CD14-positive monocyte (primary cell): ENCODE measurements around the gene SCAP. TPM values are rescaled to one million over a fixed set of nuclear protein-coding genes. Genes with fewer than 3 reads are reported as not detected.
"Not testable (repeated sequence)": the region's sequence is repeated elsewhere in the genome, so short reads cannot be mapped to it uniquely, and the experiment has no call there.

Source experiments
- DNase-seq, 3 donors: peaks; one replicate each; pipeline ENCODE4 v3.0.0-alpha.2; 2011 to 2022
- H2AFZ ChIP-seq: 2 replicates; pipeline ENCODE4 v1.6.0; 2012; ENCODE audit warnings: mild to moderate bottlenecking, low read depth, low read length, inconsistent platforms; ENCODE audit not compliant: insufficient read depth, poor library complexity, severe bottlenecking
- H3K27ac ChIP-seq, 2 donors: 1 replicate in 1 of 2; 2 replicates in 1 of 2; pipeline ENCODE4 v1.5.1; 2012 to 2013; ENCODE audit warnings: low read length in 2 of 2, control low read depth in 1 of 2, inconsistent platforms in 1 of 2, low read depth in 1 of 2, mild to moderate bottlenecking in 1 of 2
- H3K27me3 ChIP-seq, 2 donors: one replicate each; pipeline versions ENCODE4 v1.6.0 to v1.6.1; 2011 to 2013; ENCODE audit warnings: low read length in 2 of 2; ENCODE audit not compliant: control insufficient read depth in 2 of 2, insufficient read depth in 2 of 2
- H3K36me3 ChIP-seq, 2 donors: replicated peaks in 1 of 2; 1 replicate in 1 of 2; 2 replicates in 1 of 2; pipeline versions ENCODE4 v1.5.1 to v1.6.1; 2012 to 2013; ENCODE audit warnings: low read length in 2 of 2, control low read depth in 1 of 2, inconsistent platforms in 1 of 2, mild to moderate bottlenecking in 1 of 2; ENCODE audit not compliant: insufficient read depth in 2 of 2, control insufficient read depth in 1 of 2
- H3K4me1 ChIP-seq, 2 donors: 1 replicate in 1 of 2; 2 replicates in 1 of 2; pipeline versions ENCODE4 v1.5.1 to v1.6.1; 2012 to 2013; ENCODE audit warnings: low read length in 2 of 2, control low read depth in 1 of 2, inconsistent platforms in 1 of 2, mild to moderate bottlenecking in 1 of 2, moderate library complexity in 1 of 2; ENCODE audit not compliant: insufficient read depth in 2 of 2, control insufficient read depth in 1 of 2
- H3K4me2 ChIP-seq: replicated peaks from 2 replicates; pipeline ENCODE3; 2012; ENCODE audit warnings: low read length, moderate library complexity, mild to moderate bottlenecking; ENCODE audit not compliant: poor library complexity, severe bottlenecking; ENCODE audit errors: extremely low read depth
- H3K4me3 ChIP-seq, 3 experiments: fragments of 200-600 bp in 1 of 3; sonication (generic) in 1 of 3; replicated peaks in 1 of 3; 1 replicate in 2 of 3; 2 replicates in 1 of 3; pipeline ENCODE4 v1.5.1; 2011 to 2013; ENCODE audit warnings: low read length in 3 of 3, mild to moderate bottlenecking in 3 of 3, control low read depth in 2 of 3, low read depth in 2 of 3, inconsistent platforms in 1 of 3, moderate library complexity in 1 of 3
- H3K79me2 ChIP-seq: 2 replicates; pipeline ENCODE4 v1.6.0; 2012; ENCODE audit warnings: mild to moderate bottlenecking, control low read depth, inconsistent platforms, low read length, moderate library complexity; ENCODE audit not compliant: insufficient read depth
- H3K9ac ChIP-seq: 2 replicates; pipeline ENCODE4 v1.6.0; 2017; ENCODE audit warnings: low read length, mild to moderate bottlenecking; ENCODE audit not compliant: insufficient read depth, poor library complexity, severe bottlenecking
- H3K9me3 ChIP-seq, 2 donors: replicated peaks in 1 of 2; 1 replicate in 1 of 2; 2 replicates in 1 of 2; pipeline versions ENCODE4 v1.5.1 to v1.6.1; 2012 to 2013; ENCODE audit warnings: low read length in 2 of 2, control low read depth in 1 of 2; ENCODE audit not compliant: control insufficient read depth in 1 of 2, insufficient read depth in 1 of 2
- H4K20me1 ChIP-seq: 2 replicates; pipeline ENCODE4 v1.6.0; 2012; ENCODE audit warnings: mild to moderate bottlenecking, low read length, control low read depth, moderate library complexity; ENCODE audit not compliant: insufficient read depth
- H3K27ac Mint-ChIP-seq, 7 donors: one replicate each; pipeline ENCODE4 v1.8.0; 2020; ENCODE audit warnings: mild to moderate bottlenecking in 7 of 7, mixed read lengths in 7 of 7, moderate library complexity in 6 of 7, inconsistent platforms in 2 of 7
- H3K27me3 Mint-ChIP-seq, 3 donors: one replicate each; pipeline ENCODE4 v1.8.0; 2021 to 2022; ENCODE audit warnings: low read depth in 3 of 3, mild to moderate bottlenecking in 3 of 3, mixed read lengths in 3 of 3, moderate library complexity in 3 of 3, inconsistent platforms in 1 of 3
- H3K36me3 Mint-ChIP-seq, 2 donors: one replicate each; pipeline ENCODE4 v1.8.0; 2020; ENCODE audit warnings: mixed read lengths in 2 of 2, inconsistent platforms in 1 of 2, mild to moderate bottlenecking in 1 of 2
- H3K4me1 Mint-ChIP-seq: one replicate; pipeline ENCODE4 v1.8.0; 2020; ENCODE audit warnings: mild to moderate bottlenecking, mixed read lengths
- H3K4me3 Mint-ChIP-seq, 2 donors: one replicate each; pipeline ENCODE4 v1.8.0; 2020; ENCODE audit warnings: mild to moderate bottlenecking in 2 of 2, mixed read lengths in 2 of 2, moderate library complexity in 1 of 2
- H3K9me3 Mint-ChIP-seq, 7 donors: one replicate each; pipeline ENCODE4 v1.8.0; 2020 to 2022; ENCODE audit warnings: mixed read lengths in 7 of 7, mild to moderate bottlenecking in 6 of 7, moderate library complexity in 6 of 7, inconsistent platforms in 2 of 7
- CTCF ChIP-seq: fragments of 200-600 bp; IDR thresholded peaks from one replicate; pipeline ENCODE4 v1.8.0; 2022; ENCODE audit warnings: antibody characterized with exemption, mild to moderate bottlenecking
- WGBS: methylation state at CpG from one replicate; pipeline ENCODE4 v1.1.5; 2013; ENCODE audit warnings: missing lambda C conversion rate; ENCODE audit not compliant: insufficient coverage; 5-methylcytosine and 5-hydroxymethylcytosine counted together
- intact Hi-C, 2 donors: fragments of 100-400 bp; cut with micrococcal nuclease; formaldehyde crosslinking; loops; one replicate each; pipeline versions ENCODE4 v1.15.0 to v1.15.1; 2023
- polyA plus RNA-seq, 3 donors: library from polyadenylated mRNA; depleted of rRNA in 1 of 3; unstranded in 2 of 3; stranded (reverse) in 1 of 3; fragments of 300-500 nt in 2 of 3; fragments of >200 nt in 1 of 3; fragmentation: Illumina TruSeq in 2 of 3; gene quantifications; 1 replicate in 2 of 3; 2 replicates in 1 of 3; pipeline ENCODE4 v1.2.3, GENCODE V29; 2012 to 2021

The SCAP gene
- polyA plus RNA-seq, 3 donors, result 26.3 to 27.8 (median 27.7) TPM

GRCh38 chr3:47513125-47513929, 37.6 kb upstream of the SCAP start, which contains the start of gene ELP6:
ELP6 (minus strand) TSS chr3:47513712; CDS start chr3:47513590, 122 bp downstream.
- H3K27ac Mint-ChIP-seq, result peak within 1 kb of the TSS; percentile 90 to 98 (median 96)
- peaks cover 0 to 2% (median 2%) of the 10 kb centered on the region in 3 donors for H3K27me3 Mint-ChIP-seq
- peak within 1 kb of the TSS; percentile 83 to 89 for H3K27ac ChIP-seq
- peak within 1 kb of the TSS; percentile 62 for H3K9ac ChIP-seq
- intact Hi-C loops, result loop anchor here (5.0 kb wide), 3 partner anchors 36 to 289 kb away; partner anchors contain the start of genes SCAP (in 2 of the 2) and DHX30 (in 1 of the 2)
- peaks cover 28% of the 10 kb centered on the region for H3K79me2 ChIP-seq
- H3K36me3 ChIP-seq, result peaks cover 11 to 27% of the 10 kb centered on the region in 2 donors
- peak; percentile 94 to 97 (median 94) for DNase-seq
- peak; percentile 55 for TF ChIP-seq CTCF
- H3K4me3 Mint-ChIP-seq, result peak within 1 kb of the TSS; percentile 94 to 96
- H3K36me3 Mint-ChIP-seq, result peaks cover 14 to 23% of the 10 kb centered on the region in 2 donors
- H3K9me3 ChIP-seq, result no peaks in the 10 kb centered on the region
- under 1% methylated on average over 66 of the region's 71 CpGs for WGBS
- no peaks in the 10 kb centered on the region for H3K27me3 ChIP-seq
- H3K4me1 Mint-ChIP-seq, result peaks cover 22% of the 10 kb centered on the region
- peak within 1 kb of the TSS; percentile 79 for H3K4me2 ChIP-seq
- peak within 1 kb of the TSS; percentile 86 to 93 (median 92) for H3K4me3 ChIP-seq
- H2AFZ ChIP-seq, result peak within 1 kb of the TSS; percentile 91
- peaks cover 8 to 10% of the 10 kb centered on the region in 2 donors for H3K4me1 ChIP-seq
- no peaks in the 10 kb centered on the region for H4K20me1 ChIP-seq
- H3K9me3 Mint-ChIP-seq, result peaks cover 0 to 2% (median 0%) of the 10 kb centered on the region in 7 donors

GRCh38 chr3:47512416-47513124, 36.8 kb upstream of the SCAP start:
- Histone ChIP-seq H3K79me2 (peaks cover 28% of the 10 kb centered on the region), H4K20me1 (no peaks in the 10 kb centered on the region), H3K4me1 (peaks cover 8 to 10% of the 10 kb centered on the region in 2 donors), H3K9me3 (no peaks in the 10 kb centered on the region), H3K36me3 (peaks cover 15 to 35% of the 10 kb centered on the region in 2 donors), H3K4me3 (peak overlapping the region; percentile 86 to 93 (median 92)), H3K9ac (peak overlapping the region; percentile 62), H3K27me3 (no peaks in the 10 kb centered on the region), H3K4me2 (peak overlapping the region; percentile 79), H2AFZ (peak overlapping the region; percentile 91), H3K27ac (peak overlapping the region in 1 of 2 donors; percentile 83)
- Mint-ChIP-seq H3K27me3 (peaks cover 0 to 2% (median 2%) of the 10 kb centered on the region in 3 donors), H3K4me3 (peak overlapping the region; percentile 94 to 96), H3K36me3 (peaks cover 20 to 26% of the 10 kb centered on the region in 2 donors), H3K9me3 (peaks cover 0 to 2% (median 0%) of the 10 kb centered on the region in 7 donors), H3K27ac (peak overlapping the region; percentile 90 to 98 (median 96)), H3K4me1 (peaks cover 17% of the 10 kb centered on the region)
- DNase-seq, result no peak
- 2% methylated on average over 13 of the region's 36 CpGs for WGBS
- TF ChIP-seq CTCF, result no peak
- intact Hi-C loops, result loop anchor here (5.0 kb wide), 3 partner anchors 35 to 290 kb away; partner anchors contain the start of genes SCAP (in 2 of the 2) and DHX30 (in 1 of the 2)

GRCh38 chr3:47505267-47505666, 29.5 kb upstream of the SCAP start:
- H3K27me3 ChIP-seq, H3K27ac Mint-ChIP-seq, H3K9ac ChIP-seq, H4K20me1 ChIP-seq, H3K4me1 Mint-ChIP-seq, H3K27me3 Mint-ChIP-seq, H3K4me3 Mint-ChIP-seq, DNase-seq, H3K27ac ChIP-seq, H3K4me3 ChIP-seq, H3K79me2 ChIP-seq, H2AFZ ChIP-seq, H3K9me3 Mint-ChIP-seq, intact Hi-C loops, H3K4me2 ChIP-seq, H3K9me3 ChIP-seq, H3K4me1 ChIP-seq: not testable (repeated sequence)
- WGBS, result 100% methylated on average over 1 of the region's 6 CpGs
- peaks cover 51 to 77% of the 10 kb centered on the region in 2 donors for H3K36me3 ChIP-seq
- H3K36me3 Mint-ChIP-seq, result peaks cover 64 to 82% of the 10 kb centered on the region in 2 donors
